NT2/D1 (cell line): ENCODE data around the gene MRPL36.

Experiments used
- SUZ12 ChIP-seq: IDR thresholded peaks from 2 replicates; pipeline ENCODE4 v1.6.1; 2011; ENCODE audit not compliant: insufficient read length, insufficient read depth; ENCODE audit errors: extremely low read depth
- YY1 ChIP-seq: IDR thresholded peaks from 2 replicates; pipeline ENCODE4 v1.6.1; 2011; ENCODE audit not compliant: insufficient read length, insufficient read depth
- ZNF274 ChIP-seq: IDR thresholded peaks from 2 replicates; pipeline ENCODE4 v1.6.1; 2011; ENCODE audit warnings: mild to moderate bottlenecking, low read depth, low read length

GRCh38 chr5:1840741-1841521 is 41.3 kb upstream of the MRPL36 start:
- TF ChIP-seq YY1 (no peak), ZNF274 (no peak), SUZ12 (no peak)
